Pons (tissue), 1 donor: ENCODE measurements around the gene PTGER4.

Source experiments
- DNase-seq: peaks from one replicate; pipeline ENCODE4 v3.0.0-alpha.2; 2016; ENCODE audit warnings: low spot score

Gene PTGER4

GRCh38 chr5:40669606-40670390 lies 9.9 kb upstream of the PTGER4 start:
- no peak for DNase-seq

- peak; percentile 66 for DNase-seq
Measured at GRCh38 chr5:40672425-40672824, 7.3 kb upstream of the PTGER4 start.

- no peak for DNase-seq
Measured at GRCh38 chr5:40674661-40675235, 5.0 kb upstream of the PTGER4 start.

- DNase-seq = no peak
Measured at GRCh38 chr5:40675396-40676133, 4.2 kb upstream of the PTGER4 start.

GRCh38 chr5:40676613-40677343 lies 2.9 kb upstream of the PTGER4 start:
- DNase-seq = no peak

- DNase-seq = no peak
Measured at GRCh38 chr5:40677456-40677855, 2.3 kb upstream of the PTGER4 start.

- peak; percentile 21 for DNase-seq
Measured at GRCh38 chr5:40678026-40678425, 1.7 kb upstream of the PTGER4 start.

- peak; percentile 24 for DNase-seq
Measured at GRCh38 chr5:40678460-40679147, 1.1 kb upstream of the PTGER4 start.

GRCh38 chr5:40679148-40679912 lies 385 bp upstream of the PTGER4 start:
- peak; percentile 78 for DNase-seq

- peak; percentile 19 for DNase-seq
Measured at GRCh38 chr5:40680741-40681362, 1.1 kb downstream of the PTGER4 start.

- no peak for DNase-seq
Measured at GRCh38 chr5:40681363-40682153, 1.8 kb downstream of the PTGER4 start.

GRCh38 chr5:40682154-40683017 lies 2.7 kb downstream of the PTGER4 start:
- peak; percentile 37 for DNase-seq

- peak; percentile 32 for DNase-seq
Measured at GRCh38 chr5:40683305-40683704, 3.6 kb downstream of the PTGER4 start.

- DNase-seq = no peak
Measured at GRCh38 chr5:40685193-40685592, 5.5 kb downstream of the PTGER4 start.

- DNase-seq = peak; percentile 16
Measured at GRCh38 chr5:40685976-40686486, 6.3 kb downstream of the PTGER4 start.

GRCh38 chr5:40687321-40687720 lies 7.6 kb downstream of the PTGER4 start:
- DNase-seq = no peak

GRCh38 chr5:40688127-40688761 lies 8.5 kb downstream of the PTGER4 start:
- DNase-seq = peak; percentile 95

GRCh38 chr5:40688996-40689395 lies 9.3 kb downstream of the PTGER4 start:
- no peak for DNase-seq
